K562 (cell line): ENCODE results near the gene ADARB2. TPM values are rescaled to one million over a fixed set of nuclear protein-coding genes. Genes with fewer than 3 reads are reported as not detected.

Experiments used
- ATAC-seq: fragments of 200-7000 bp; cut with Tn5 transposase; 3 replicates; pipeline ENCODE4 v1.9.1; 2020; ENCODE audit warnings: moderate library complexity
- BruUV-seq: library from RNA; stranded (reverse); fragments of 400-500 nt; replicated peaks from 2 replicates; lab custom pipeline; 2021; lab: Mats Ljungman, UMichigan
- CTCF ChIA-PET: fragments of 300-600 bp; formaldehyde crosslinking; extraction: SDS; loops from one replicate; lab custom pipeline; 2021; ENCODE audit warnings: low intra/inter-chr PET ratio; lab: Yijun Ruan, JAX
- POLR2A ChIA-PET: fragments of 300-600, 350-650 bp; sonication (Branson Sonifier 250); formaldehyde crosslinking; extraction: SDS; loops from one replicate; lab custom pipeline; 2021; ENCODE audit warnings: antibody characterized with exemption, inconsistent platforms; lab: Yijun Ruan, JAX
- DNase-seq, 4 experiments: peaks; one replicate each; pipeline versions ENCODE4 v3.0.0 to v3.0.0-alpha.2; 2011 to 2018; ENCODE audit warnings: low spot score in 3 of 4, mixed read lengths in 3 of 4; ENCODE audit errors: extremely low read depth in 1 of 4
- FAIRE-seq: peaks from 2 replicates; lab custom pipeline; 2011; peaks lifted over from hg19 to GRCh38; lab: Jason Lieb, UNC
- H2AFZ ChIP-seq: 2 replicates; pipeline ENCODE4 v1.6.0; 2011; ENCODE audit warnings: low read depth, low read length, control low read depth, inconsistent platforms
- H3K27ac ChIP-seq: fragments of 200-600 bp; 3 replicates; pipeline ENCODE4 v1.8.0; 2011; ENCODE audit warnings: low read depth, mild to moderate bottlenecking, control low read depth, inconsistent platforms, low read length, moderate library complexity, mixed read lengths; ENCODE audit errors: extremely low read depth
- H3K27me3 ChIP-seq, 2 experiments: fragments of 300-600 bp in 1 of 2; 2 replicates in 1 of 2; 3 replicates in 1 of 2; pipeline versions ENCODE4 v1.6.0 to v1.8.0; 2011; ENCODE audit warnings: inconsistent platforms in 2 of 2, low read length in 2 of 2, mild to moderate bottlenecking in 1 of 2, mixed read lengths in 1 of 2, moderate library complexity in 1 of 2; ENCODE audit not compliant: control insufficient read depth in 2 of 2, insufficient read depth in 2 of 2
- H3K36me3 ChIP-seq: fragments of 300-600 bp; 3 replicates; pipeline ENCODE4 v1.8.0; 2011; ENCODE audit warnings: mild to moderate bottlenecking, low read length, inconsistent platforms; ENCODE audit not compliant: control insufficient read depth, insufficient read depth
- H3K4me1 ChIP-seq, 2 experiments: fragments of 200-600 bp in 1 of 2; replicated peaks in 1 of 2; 2 replicates in 1 of 2; 3 replicates in 1 of 2; pipeline versions ENCODE4 v1.5.1 to v1.8.0; 2011; ENCODE audit warnings: inconsistent platforms in 2 of 2, low read length in 2 of 2, mild to moderate bottlenecking in 1 of 2, mixed read lengths in 1 of 2, moderate library complexity in 1 of 2; ENCODE audit not compliant: control insufficient read depth in 2 of 2, insufficient read depth in 2 of 2
- H3K4me2 ChIP-seq: 2 replicates; pipeline ENCODE4 v1.6.1; 2011; ENCODE audit warnings: low read length, control low read depth, inconsistent platforms, mixed read lengths; ENCODE audit not compliant: insufficient read depth
- H3K4me3 ChIP-seq: fragments of 200-600 bp; sonication (generic), shearing (Covaris generic); 2 replicates; pipeline ENCODE4 v1.5.1; 2016; ENCODE audit warnings: control low read depth, inconsistent platforms
- H3K79me2 ChIP-seq: fragments of 200-600 bp; 3 replicates; pipeline ENCODE4 v1.8.0; 2011; ENCODE audit warnings: low read length, inconsistent platforms; ENCODE audit not compliant: control insufficient read depth, insufficient read depth
- H3K9ac ChIP-seq, 2 experiments: 2 replicates each; pipeline versions ENCODE4 v1.6.0 to v1.6.1; 2011; ENCODE audit warnings: low read depth in 2 of 2, low read length in 2 of 2, control low read depth in 1 of 2, inconsistent platforms in 1 of 2, mild to moderate bottlenecking in 1 of 2, mixed read lengths in 1 of 2; ENCODE audit not compliant: insufficient read depth in 1 of 2
- H3K9me1 ChIP-seq: one replicate; pipeline ENCODE4 v1.6.0; 2011; ENCODE audit warnings: inconsistent platforms, mild to moderate bottlenecking, low read length, moderate library complexity; ENCODE audit not compliant: control insufficient read depth, insufficient read depth
- H3K9me3 ChIP-seq: replicated peaks from 2 replicates; pipeline ENCODE4 v1.5.1; 2011; ENCODE audit warnings: low read depth, low read length, inconsistent platforms; ENCODE audit not compliant: control insufficient read depth, insufficient read depth
- H4K20me1 ChIP-seq: replicated peaks from 2 replicates; pipeline ENCODE4 v1.6.1; 2011; ENCODE audit warnings: low read length, inconsistent platforms, mixed read lengths; ENCODE audit not compliant: control insufficient read depth, insufficient read depth
- HNRNPLL ChIP-seq: fragments of 200-400 bp; formaldehyde crosslinking; IDR thresholded peaks from 2 replicates; pipeline ENCODE4 v1.6.1; 2017; ENCODE audit warnings: low read length, low read depth, mild to moderate bottlenecking; ENCODE audit not compliant: poor library complexity, severe bottlenecking
- NEUROD1 ChIP-seq: fragments of 150-350 bp; IDR thresholded peaks from 2 replicates; pipeline ENCODE4 v1.6.1; 2014; ENCODE audit warnings: borderline replicate concordance, low read length, low read depth; ENCODE audit not compliant: partially characterized antibody
- NONO ChIP-seq, 2 experiments: fragments of 200-400 bp in 1 of 2; fragments of 450-650 bp in 1 of 2; formaldehyde crosslinking in 1 of 2; IDR thresholded peaks; 2 replicates each; pipeline ENCODE4 v1.6.1; 2017; ENCODE audit warnings: low read depth in 2 of 2, mild to moderate bottlenecking in 2 of 2, moderate library complexity in 2 of 2, low read length in 1 of 2
- ZBTB2 ChIP-seq: fragments of 450-650 bp; IDR thresholded peaks from 2 replicates; pipeline ENCODE4 v1.6.1; 2016; ENCODE audit warnings: antibody characterized with exemption
- ZKSCAN3 ChIP-seq: fragments of 250-450 bp; sonication (Bioruptor Pico); IDR thresholded peaks from 2 replicates; pipeline ENCODE4 v1.4.0; 2020
- WGBS: fragments of 100-300 bp; shearing (Covaris generic); methylation state at CpG from one replicate; pipeline ENCODE4 v1.1.6; 2016; ENCODE audit warnings: low coverage, mixed read lengths; ENCODE audit not compliant: insufficient coverage; ENCODE audit errors: missing lambda C conversion rate; 5-methylcytosine and 5-hydroxymethylcytosine counted together
- in situ Hi-C: fragments of 300-500 bp; cut with MboI; formaldehyde crosslinking; loops from 4 replicates; pipeline ENCODE4 v1.15.0; 2018; ENCODE audit warnings: inconsistent platforms, mixed read lengths
- intact Hi-C: fragments of 100-400 bp; cut with micrococcal nuclease; formaldehyde crosslinking; loops from 2 replicates; pipeline ENCODE4 v1.14.2; 2022
- polyA plus RNA-seq, 8 experiments: library from polyadenylated mRNA; depleted of rRNA in 4 of 8; stranded (reverse) in 5 of 8; unstranded in 3 of 8; fragments of >200 nt; fragmentation: Nextera tagmentation in 2 of 8; fragmentation: Illumina TruSeq in 1 of 8; extraction: Ambion mirVana in 2 of 8; extraction: Trizol in 1 of 8; gene quantifications; 2 replicates each; pipeline versions ENCODE4 v1.2.1 to v1.2.3, GENCODE V29; 2011 to 2014; ENCODE audit warnings: inconsistent platforms in 1 of 8, missing spikeins in 1 of 8
- total RNA-seq, 7 experiments: library from RNA; depleted of rRNA in 6 of 7; stranded (reverse); fragments of >200 nt in 6 of 7; fragmentation: Illumina TruSeq in 2 of 7; extraction: Trizol in 2 of 7; gene quantifications; 2 replicates each; pipeline versions ENCODE4 v1.2.1 to v1.2.3, GENCODE V29; 2011 to 2021; ENCODE audit warnings: low replicate concordance in 1 of 7

ADARB2 gene
- total and polyA plus RNA-seq, 9 of the 15 experiments (the other 6 are each of a cell fraction or from before 2014, with no cell fraction given), result not detected

- Histone ChIP-seq H3K36me3 (no peaks in the 10 kb centered on the region), H3K9me1 (no peaks in the 10 kb centered on the region), H3K4me3 (no peak overlapping the region), H3K4me2 (no peak overlapping the region), H3K9me3 (no peaks in the 10 kb centered on the region), H3K27ac (no peak overlapping the region), H2AFZ (no peak overlapping the region), H3K79me2 (no peaks in the 10 kb centered on the region), H3K27me3 (peaks cover 22 to 61% of the 10 kb centered on the region in 2 experiments; a peak in 4 of 5 replicates), H3K9ac (no peak overlapping the region), H3K4me1 (no peaks in the 10 kb centered on the region), H4K20me1 (no peaks in the 10 kb centered on the region)
- no peak for DNase-seq
- in situ Hi-C loops, result no loop called here
- intact Hi-C loops, result no loop called here
- no peak for FAIRE-seq
- POLR2A ChIA-PET, result no interaction called here
- 0% methylated on average over 14 of the region's 15 CpGs for WGBS
- TF ChIP-seq ZKSCAN3 (CRISPR knock-in tag), result no peak
- no peak for TF ChIP-seq ZBTB2
- TF ChIP-seq NONO (IDR thresholded peaks at IDR 0.05; ENCODE audit: low read depth in 2 of 2, low read length in 1 of 2), result no peak
- no peak for ATAC-seq
- CTCF ChIA-PET, result no interaction called here
- BruUV-seq, result no TSS peak
Observed at GRCh38 chr10:1664333-1664964, 72.9 kb downstream of the ADARB2 start.

GRCh38 chr10:1663226-1663625, 74.1 kb downstream of the ADARB2 start:
- no peak overlapping the region for H3K4me3 ChIP-seq
- in situ Hi-C loops (no loop called here), intact Hi-C loops (no loop called here)
- H4K20me1 ChIP-seq, result no peaks in the 10 kb centered on the region
- FAIRE-seq (no peak), DNase-seq (no peak), ATAC-seq (no peak)
- ChIA-PET CTCF (no interaction called here), POLR2A (no interaction called here)
- WGBS, result 1% methylated on average over 17 of the region's 17 CpGs
- H3K4me1 ChIP-seq, result no peaks in the 10 kb centered on the region
- no TSS peak for BruUV-seq
- no peak overlapping the region for H3K9ac ChIP-seq
- H3K36me3 ChIP-seq, result no peaks in the 10 kb centered on the region
- no peak overlapping the region for H3K27ac ChIP-seq
- H3K27me3 ChIP-seq, result peaks cover 22 to 57% of the 10 kb centered on the region in 2 experiments; a peak in 4 of 5 replicates
- no peak overlapping the region for H2AFZ ChIP-seq
- no peaks in the 10 kb centered on the region for H3K9me1 ChIP-seq
- no peaks in the 10 kb centered on the region for H3K79me2 ChIP-seq
- no peaks in the 10 kb centered on the region for H3K9me3 ChIP-seq
- no peak overlapping the region for H3K4me2 ChIP-seq
- TF ChIP-seq HNRNPLL (peak; percentile 37), NEUROD1 (no peak)
